Iris pigment epithelial cell (primary cell): Measurements from ENCODE around the gene TCEAL7.

Source experiments
- DNase-seq: peaks from one replicate; pipeline ENCODE4 v3.0.0-alpha.2; 2011; ENCODE audit warnings: low read depth

TCEAL7 gene

GRCh38 chrX:103367502-103367901, 37.5 kb downstream of the TCEAL7 start:
- DNase-seq, result no peak

GRCh38 chrX:103369479-103369878, 39.4 kb downstream of the TCEAL7 start:
- no peak for DNase-seq

GRCh38 chrX:103372886-103373285, 42.8 kb downstream of the TCEAL7 start:
- no peak for DNase-seq

- DNase-seq, result no peak
These were observed 43.5 kb downstream of the TCEAL7 start for GRCh38 chrX:103373581-103373980.

GRCh38 chrX:103376118-103376978, 46.3 kb downstream of the TCEAL7 start, which contains the start of gene BEX3:
Gene BEX3, plus strand, starts transcription at chrX:103376538. Its CDS starts 984 bp downstream, at chrX:103377522.
- DNase-seq, result no peak

GRCh38 chrX:103376979-103377324, 46.9 kb downstream of the TCEAL7 start:
- no peak for DNase-seq

GRCh38 chrX:103378990-103379389, 49.0 kb downstream of the TCEAL7 start:
- DNase-seq, result peak; percentile 55
